Measurements from ENCODE around the gene QKI. TPM values are rescaled to one million over a fixed set of nuclear protein-coding genes. Genes with fewer than 3 reads are reported as not detected.

QKI gene
- total and polyA plus RNA-seq, 3 donors from 2014 or later = 148 to 366 (median 315) TPM

- H3K9me3 ChIP-seq = no peaks in the 10 kb centered on the region
- no peaks in the 10 kb centered on the region for H3K36me3 ChIP-seq (ENCODE audit: low read depth, missing control alignments)
- 57 to 62% methylated on average over 4 of the region's 4 CpGs for WGBS, 2 donors
- H3K4me3 ChIP-seq = no peak overlapping the region
- no peaks in the 10 kb centered on the region for H3K27me3 ChIP-seq
- intact Hi-C loops (cut with DNase I; ENCODE audit: low total_unique reads) = no loop called here
- no peak overlapping the region for H3K27ac ChIP-seq
- no peak for DNase-seq
- H3K4me1 ChIP-seq = no peaks in the 10 kb centered on the region
- TF ChIP-seq POLR2A (IDR thresholded peaks at IDR 0.05) = no peak
- TF ChIP-seq, protein P1, sequence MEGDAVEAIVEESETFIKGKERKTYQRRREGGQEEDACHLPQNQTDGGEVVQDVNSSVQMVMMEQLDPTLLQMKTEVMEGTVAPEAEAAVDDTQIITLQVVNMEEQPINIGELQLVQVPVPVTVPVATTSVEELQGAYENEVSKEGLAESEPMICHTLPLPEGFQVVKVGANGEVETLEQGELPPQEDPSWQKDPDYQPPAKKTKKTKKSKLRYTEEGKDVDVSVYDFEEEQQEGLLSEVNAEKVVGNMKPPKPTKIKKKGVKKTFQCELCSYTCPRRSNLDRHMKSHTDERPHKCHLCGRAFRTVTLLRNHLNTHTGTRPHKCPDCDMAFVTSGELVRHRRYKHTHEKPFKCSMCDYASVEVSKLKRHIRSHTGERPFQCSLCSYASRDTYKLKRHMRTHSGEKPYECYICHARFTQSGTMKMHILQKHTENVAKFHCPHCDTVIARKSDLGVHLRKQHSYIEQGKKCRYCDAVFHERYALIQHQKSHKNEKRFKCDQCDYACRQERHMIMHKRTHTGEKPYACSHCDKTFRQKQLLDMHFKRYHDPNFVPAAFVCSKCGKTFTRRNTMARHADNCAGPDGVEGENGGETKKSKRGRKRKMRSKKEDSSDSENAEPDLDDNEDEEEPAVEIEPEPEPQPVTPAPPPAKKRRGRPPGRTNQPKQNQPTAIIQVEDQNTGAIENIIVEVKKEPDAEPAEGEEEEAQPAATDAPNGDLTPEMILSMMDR (IDR thresholded peaks at IDR 0.05) = no peak
These were observed 150.6 kb downstream of the QKI start for GRCh38 chr6:163565140-163565539.

- TF ChIP-seq, protein P1 (IDR thresholded peaks at IDR 0.05) = no peak
- TF ChIP-seq POLR2A (IDR thresholded peaks at IDR 0.05) = no peak
- 95 to 97% methylated on average over 1 of the region's 1 CpG for WGBS, 2 donors
- H3K27me3 ChIP-seq = no peaks in the 10 kb centered on the region
- H3K36me3 ChIP-seq (ENCODE audit: low read depth, missing control alignments) = no peaks in the 10 kb centered on the region
- no peak overlapping the region for H3K27ac ChIP-seq
- no peak overlapping the region for H3K4me3 ChIP-seq
- DNase-seq = no peak
- H3K4me1 ChIP-seq = peaks cover 3% of the 10 kb centered on the region
- intact Hi-C loops (cut with DNase I; ENCODE audit: low total_unique reads) = no loop called here
- no peaks in the 10 kb centered on the region for H3K9me3 ChIP-seq
These were observed 151.5 kb downstream of the QKI start for GRCh38 chr6:163566056-163566455.

GRCh38 chr6:163568275-163568674, 153.8 kb downstream of the QKI start:
- no peak for DNase-seq
- H3K27me3 ChIP-seq = no peaks in the 10 kb centered on the region
- TF ChIP-seq, protein P1 (IDR thresholded peaks at IDR 0.05) = no peak
- H3K4me3 ChIP-seq = no peak overlapping the region
- no peaks in the 10 kb centered on the region for H3K9me3 ChIP-seq
- WGBS, 2 donors = 87 to 94% methylated on average over 4 of the region's 4 CpGs
- peaks cover 3% of the 10 kb centered on the region for H3K4me1 ChIP-seq
- intact Hi-C loops (cut with DNase I; ENCODE audit: low total_unique reads) = no loop called here
- no peak overlapping the region for H3K27ac ChIP-seq
- no peaks in the 10 kb centered on the region for H3K36me3 ChIP-seq (ENCODE audit: low read depth, missing control alignments)

DNA sequence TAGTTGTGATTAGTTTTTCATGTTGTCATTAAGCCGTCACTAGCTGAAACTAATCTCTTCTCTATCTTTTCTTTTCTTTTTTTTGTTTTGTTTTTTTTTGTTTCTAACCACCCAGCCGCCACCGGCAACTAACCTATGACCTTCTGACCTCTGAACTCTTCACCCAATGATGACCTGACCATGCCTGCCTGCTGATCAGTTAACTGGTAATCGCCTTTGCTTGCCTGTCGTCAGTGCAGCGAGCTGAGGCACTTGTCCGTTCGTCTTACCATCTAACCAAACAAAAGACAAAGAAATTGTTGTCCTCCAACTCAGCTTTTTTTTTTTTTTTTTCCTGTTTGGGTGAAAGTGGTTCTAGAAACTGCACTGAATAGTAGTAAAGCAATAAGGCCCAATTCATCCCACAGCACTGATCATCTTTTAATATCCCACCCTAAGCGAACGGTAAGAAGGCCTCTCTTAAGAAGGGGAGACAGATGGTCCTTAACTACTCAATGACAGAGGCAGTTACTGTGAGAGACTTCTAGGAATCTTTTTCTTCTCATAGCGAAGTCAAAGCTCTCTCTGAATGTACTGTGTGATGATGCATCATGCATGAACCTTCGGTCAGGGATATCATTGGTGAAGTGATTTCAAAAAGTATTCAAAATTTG, 156.2 kb downstream of the QKI start:
- intact Hi-C loops (cut with DNase I; ENCODE audit: low total_unique reads) = no loop called here
- no peaks in the 10 kb centered on the region for H3K36me3 ChIP-seq (ENCODE audit: low read depth, missing control alignments)

More for the DNA sequence above, 156.2 kb downstream of the QKI start:
- no peak for DNase-seq
- H3K4me1 ChIP-seq = peaks cover 3% of the 10 kb centered on the region
- H3K4me3 ChIP-seq = no peak overlapping the region
- no peak for TF ChIP-seq POLR2A (IDR thresholded peaks at IDR 0.05)
- TF ChIP-seq, protein P1 (IDR thresholded peaks at IDR 0.05) = no peak
- WGBS, 2 donors = 74% methylated on average over 12 of the region's 12 CpGs
- no peak overlapping the region for H3K27ac ChIP-seq
- H3K27me3 ChIP-seq = no peaks in the 10 kb centered on the region
- H3K9me3 ChIP-seq = no peaks in the 10 kb centered on the region
